BJ (cell line): ENCODE results near the gene KCNJ11. TPM values are rescaled to one million over a fixed set of nuclear protein-coding genes. Genes with fewer than 3 reads are reported as not detected.

Experiments
- CTCF ChIA-PET: fragments of 350-600 bp; formaldehyde crosslinking; extraction: SDS; loops from one replicate; lab custom pipeline; 2021; ENCODE audit warnings: antibody characterized with exemption, inconsistent platforms; lab: Yijun Ruan, JAX
- POLR2A ChIA-PET: fragments of 300-600 bp; sonication (Branson Sonifier 250); formaldehyde crosslinking; extraction: SDS; loops from one replicate; lab custom pipeline; 2021; ENCODE audit warnings: antibody characterized with exemption; lab: Charles Lee
- DNase-seq: peaks from one replicate; pipeline ENCODE4 v3.0.0-alpha.2; 2011; ENCODE audit warnings: low read depth
- H3K27me3 ChIP-seq: 2 replicates; pipeline ENCODE4 v1.6.0; 2011; ENCODE audit warnings: low read length; ENCODE audit not compliant: control insufficient read depth, insufficient read depth
- H3K36me3 ChIP-seq: 2 replicates; pipeline ENCODE4 v1.5.1; 2011; ENCODE audit warnings: low read length; ENCODE audit not compliant: control insufficient read depth, insufficient read depth
- H3K4me3 ChIP-seq: 2 replicates; pipeline ENCODE4 v1.5.1; 2011; ENCODE audit warnings: low read depth, mild to moderate bottlenecking, control low read depth, low read length
- polyA plus RNA-seq: library from polyadenylated mRNA; depleted of rRNA; stranded (reverse); fragments of >200 nt; gene quantifications from 2 replicates; pipeline ENCODE4 v1.2.3, GENCODE V29; 2011
- TF ChIP-seq, protein P1 (sequence below): IDR thresholded peaks from 2 replicates; pipeline ENCODE4 v1.5.1; 2011; ENCODE audit warnings: low read depth, mild to moderate bottlenecking, control low read depth, inconsistent platforms, low read length, moderate library complexity; ENCODE audit not compliant: insufficient read depth

Gene KCNJ11
- polyA plus RNA-seq, 1 experiment, result not detected

DNA sequence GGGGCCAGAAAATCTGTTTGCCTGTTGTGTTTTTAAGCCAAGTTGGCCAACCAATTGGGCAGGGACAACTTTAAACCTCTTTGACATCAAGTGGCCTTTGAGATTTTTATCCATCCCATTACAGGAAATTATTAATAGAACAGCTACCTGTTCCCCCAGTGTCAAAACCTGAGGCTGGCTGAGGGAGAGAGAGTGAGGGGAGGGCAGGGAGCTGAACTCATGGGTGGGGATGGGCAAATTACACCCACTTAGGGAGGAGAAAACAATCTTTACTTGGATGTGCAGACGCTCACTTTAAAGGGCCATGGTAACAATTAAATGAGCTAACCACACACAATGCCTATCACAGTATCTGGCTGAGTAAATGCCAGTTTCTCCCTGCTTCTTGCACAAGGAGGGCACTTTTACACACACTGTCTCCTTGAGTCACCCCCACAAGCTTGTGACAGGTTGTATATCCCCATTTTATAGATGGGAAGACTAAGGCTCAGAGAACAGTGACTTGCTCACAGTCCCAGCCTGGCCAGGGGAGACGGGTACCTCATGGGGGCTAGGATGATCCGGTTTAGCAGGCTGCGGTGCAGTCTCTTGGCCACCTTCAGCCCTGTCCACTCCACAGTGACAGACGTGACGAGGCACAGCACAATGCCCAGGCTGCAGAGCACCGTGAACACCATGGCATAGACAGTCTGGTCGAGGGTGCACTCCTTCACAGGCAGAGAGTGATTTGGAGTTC, 17.8 kb upstream of the KCNJ11 start:
- no peak for DNase-seq
- Histone ChIP-seq H3K36me3 (no peaks in the 10 kb centered on the region), H3K27me3 (no peaks in the 10 kb centered on the region), H3K4me3 (no peak overlapping the region)
- TF ChIP-seq, protein P1, sequence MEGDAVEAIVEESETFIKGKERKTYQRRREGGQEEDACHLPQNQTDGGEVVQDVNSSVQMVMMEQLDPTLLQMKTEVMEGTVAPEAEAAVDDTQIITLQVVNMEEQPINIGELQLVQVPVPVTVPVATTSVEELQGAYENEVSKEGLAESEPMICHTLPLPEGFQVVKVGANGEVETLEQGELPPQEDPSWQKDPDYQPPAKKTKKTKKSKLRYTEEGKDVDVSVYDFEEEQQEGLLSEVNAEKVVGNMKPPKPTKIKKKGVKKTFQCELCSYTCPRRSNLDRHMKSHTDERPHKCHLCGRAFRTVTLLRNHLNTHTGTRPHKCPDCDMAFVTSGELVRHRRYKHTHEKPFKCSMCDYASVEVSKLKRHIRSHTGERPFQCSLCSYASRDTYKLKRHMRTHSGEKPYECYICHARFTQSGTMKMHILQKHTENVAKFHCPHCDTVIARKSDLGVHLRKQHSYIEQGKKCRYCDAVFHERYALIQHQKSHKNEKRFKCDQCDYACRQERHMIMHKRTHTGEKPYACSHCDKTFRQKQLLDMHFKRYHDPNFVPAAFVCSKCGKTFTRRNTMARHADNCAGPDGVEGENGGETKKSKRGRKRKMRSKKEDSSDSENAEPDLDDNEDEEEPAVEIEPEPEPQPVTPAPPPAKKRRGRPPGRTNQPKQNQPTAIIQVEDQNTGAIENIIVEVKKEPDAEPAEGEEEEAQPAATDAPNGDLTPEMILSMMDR, result no peak
- POLR2A ChIA-PET, result no interaction called here
- CTCF ChIA-PET, result interaction anchor here (0.9 to 1.8 kb wide), 5 partner anchors 12 to 28 kb away, joined by 3 to 8 read pairs (median 4); partner anchors contain the start of gene KCNJ11

DNA sequence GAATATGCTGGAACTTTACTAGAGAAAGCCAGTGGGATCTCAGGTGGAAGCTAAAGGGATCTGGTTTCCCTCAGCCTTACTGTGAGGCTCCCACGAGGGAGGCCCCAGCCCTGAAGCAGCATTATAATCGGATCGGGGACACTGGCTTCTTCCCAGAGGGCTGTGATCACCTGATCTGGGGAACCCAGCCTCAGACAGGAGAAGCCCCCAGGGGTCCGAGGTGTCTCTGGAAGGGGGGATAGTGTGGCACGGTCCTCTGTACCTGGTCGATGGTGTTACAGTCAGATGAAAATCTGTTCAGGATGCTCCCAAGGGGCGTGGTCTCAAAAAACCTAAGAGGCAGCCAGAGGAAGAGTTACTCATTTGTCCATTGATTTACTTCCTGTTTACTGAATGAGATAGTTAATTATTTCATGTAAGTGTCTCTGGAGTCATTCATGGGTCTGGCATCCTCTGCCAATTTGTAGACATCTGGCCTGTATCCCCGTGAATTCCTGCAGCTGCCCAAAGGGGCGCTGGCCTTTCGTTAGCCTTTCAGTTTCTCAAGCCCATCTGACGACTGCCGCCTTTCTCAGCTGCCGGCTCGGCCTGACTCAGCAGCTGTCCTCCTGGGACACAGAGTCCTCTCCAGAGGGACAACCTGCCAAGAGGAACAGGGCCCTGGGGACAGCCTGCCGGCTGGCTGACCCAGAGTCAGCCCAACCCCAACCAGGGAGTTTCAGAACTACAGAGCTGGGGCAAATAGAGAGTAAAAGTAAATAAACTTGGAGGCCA, 17.0 kb upstream of the KCNJ11 start:
- CTCF ChIA-PET, result interaction anchor here (0.9 to 1.8 kb wide), 5 partner anchors 13 to 29 kb away, joined by 3 to 8 read pairs (median 4); partner anchors contain the start of gene KCNJ11

DNA sequence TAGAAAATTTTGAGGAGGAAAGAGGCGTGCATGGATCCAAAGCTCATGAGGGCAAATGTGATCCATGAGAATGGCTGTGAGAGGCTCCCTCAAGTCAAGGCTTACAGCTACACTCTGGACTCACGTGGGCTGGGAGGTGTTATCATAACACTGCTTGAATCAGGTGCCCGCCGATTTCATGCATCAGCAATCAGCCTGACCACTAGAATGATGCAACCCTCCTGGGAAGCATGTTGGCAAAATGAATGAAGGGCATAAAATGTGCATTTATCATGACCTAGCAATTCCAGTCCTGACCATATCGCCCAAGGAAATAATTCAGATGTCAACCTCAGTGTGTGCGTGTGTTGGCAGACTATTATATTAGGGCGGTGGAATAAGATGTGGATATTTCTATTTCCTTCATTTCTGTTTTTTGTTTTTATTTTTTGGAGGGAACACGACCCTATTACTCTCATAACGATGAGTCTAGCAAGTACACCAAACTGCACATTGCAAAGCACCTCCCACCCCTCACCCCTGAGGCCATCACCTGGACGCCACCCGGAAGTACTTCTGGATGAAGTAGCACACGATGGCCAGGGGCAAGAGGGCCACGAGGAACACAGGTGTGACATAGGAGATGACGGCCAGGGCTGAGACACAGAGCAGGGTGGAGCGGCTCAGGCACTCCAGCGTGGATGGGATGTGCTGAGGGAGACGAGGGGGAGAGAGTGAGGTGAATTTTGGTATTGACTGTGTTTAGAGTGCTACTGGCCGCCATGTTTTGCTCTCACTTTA, 15.7 kb upstream of the KCNJ11 start:
- TF ChIP-seq, protein P1, result no peak
- H3K27me3 ChIP-seq, result peaks cover 3% of the 10 kb centered on the region; the same call in 1 of the 2 replicates
- H3K36me3 ChIP-seq, result no peaks in the 10 kb centered on the region
- H3K4me3 ChIP-seq, result no peak overlapping the region
- POLR2A ChIA-PET, result no interaction called here
- CTCF ChIA-PET, result interaction anchor here (2.4 to 5.0 kb wide), 2 partner anchors 15 to 20 kb away, joined by 10 to 20 read pairs; partner anchors contain the start of gene KCNJ11
- no peak for DNase-seq

More for the DNA sequence above, 17.0 kb upstream of the KCNJ11 start:
- no peaks in the 10 kb centered on the region for H3K27me3 ChIP-seq
- TF ChIP-seq, protein P1, result peak; percentile 50
- DNase-seq, result no peak
- POLR2A ChIA-PET, result no interaction called here
- no peak overlapping the region for H3K4me3 ChIP-seq
- H3K36me3 ChIP-seq, result no peaks in the 10 kb centered on the region

DNA sequence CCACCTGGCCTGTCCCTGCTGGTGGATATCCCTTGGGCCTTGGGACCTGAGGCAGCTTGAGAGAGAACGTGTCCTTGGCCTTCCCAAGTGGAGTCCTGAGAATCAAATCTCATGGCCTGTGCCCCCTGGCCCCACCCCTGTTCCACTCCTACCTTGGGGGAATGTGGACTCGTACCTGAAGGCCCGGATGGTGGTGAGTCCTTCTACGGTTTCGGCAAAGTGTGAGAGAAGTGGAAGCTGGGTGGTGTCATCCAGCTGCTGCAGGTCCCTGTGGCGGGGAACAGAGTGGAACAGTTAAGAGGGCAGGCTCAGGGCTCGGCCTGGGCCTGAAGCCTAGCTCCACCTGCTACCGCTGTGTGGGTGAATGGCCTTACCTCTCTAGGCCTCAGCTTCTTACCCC, 14.0 kb upstream of the KCNJ11 start:
- H3K36me3 ChIP-seq, result no peaks in the 10 kb centered on the region
- no peak for DNase-seq
- ChIA-PET CTCF (interaction anchor here (1.3 to 5.0 kb wide), 3 partner anchors 13 to 102 kb away, joined by 5 to 20 read pairs (median 10); partner anchors contain the start of gene KCNJ11), POLR2A (no interaction called here)
- peaks cover 6% of the 10 kb centered on the region for H3K27me3 ChIP-seq
- TF ChIP-seq, protein P1, result no peak
- H3K4me3 ChIP-seq, result no peak overlapping the region
